OCI-LY3 (cell line): Measurements from ENCODE around the gene ITM2C.

ENCODE experiments used
- CTCF ChIP-seq: fragments of 200-600, 300-600 bp; sonication (generic); IDR thresholded peaks from 2 replicates; pipeline ENCODE4 v1.5.1; 2014; ENCODE audit warnings: antibody characterized with exemption, low read length, low read depth
- EZH2phosphoT487 ChIP-seq: fragments of 200-600 bp; shearing (Covaris generic); IDR thresholded peaks from 2 replicates; pipeline ENCODE4 v1.6.1; 2018; ENCODE audit warnings: antibody characterized with exemption, mixed run types, low read depth

- TF ChIP-seq EZH2phosphoT487 (no peak), CTCF (no peak)
Observed at GRCh38 chr2:230899786-230900185, 35.0 kb downstream of the ITM2C start.
